AG09319 (cell line): ENCODE results near the gene MOK.

Experiments used
- DNase-seq: peaks from one replicate; pipeline ENCODE4 v3.0.0-alpha.2; 2010; ENCODE audit warnings: low read depth; ENCODE audit errors: extremely low read depth
- CTCF ChIP-seq: IDR thresholded peaks from 2 replicates; pipeline ENCODE4 v1.5.1; 2011; ENCODE audit warnings: low read depth, mild to moderate bottlenecking, inconsistent platforms, low read length, moderate library complexity

MOK gene

GRCh38 chr14:102345232-102345631 is 40.3 kb upstream of the MOK start:
- no peak for TF ChIP-seq CTCF
- no peak for DNase-seq

GRCh38 chr14:102344485-102344884 is 39.5 kb upstream of the MOK start:
- no peak for TF ChIP-seq CTCF
- DNase-seq: no peak

- no peak for TF ChIP-seq CTCF
- no peak for DNase-seq
These were observed 39.1 kb upstream of the MOK start for GRCh38 chr14:102344084-102344483.

- TF ChIP-seq CTCF: no peak
- no peak for DNase-seq
These were observed 37.3 kb upstream of the MOK start for GRCh38 chr14:102342238-102342637.

- no peak for TF ChIP-seq CTCF
- no peak for DNase-seq
These were observed 36.6 kb upstream of the MOK start for GRCh38 chr14:102341566-102341965.

GRCh38 chr14:102338724-102339123 is 33.8 kb upstream of the MOK start:
- no peak for DNase-seq
- no peak for TF ChIP-seq CTCF

- DNase-seq: no peak
- no peak for TF ChIP-seq CTCF
These were observed 30.2 kb upstream of the MOK start for GRCh38 chr14:102335163-102335562.
